H9 (cell line): ENCODE data around the gene C6orf52. TPM values are rescaled to one million over a fixed set of nuclear protein-coding genes. Genes with fewer than 3 reads are reported as not detected.

ENCODE experiments used
- DNase-seq: peaks from one replicate; pipeline ENCODE4 v3.0.0-alpha.2; 2017
- H2AFZ ChIP-seq: one replicate; pipeline ENCODE4 v1.6.1; 2013; ENCODE audit warnings: mild to moderate bottlenecking, low read length, control low read depth, moderate library complexity
- H2AK5ac ChIP-seq: 2 replicates; pipeline ENCODE4 v1.6.1; 2013; ENCODE audit warnings: low read length, control low read depth, mixed read lengths; ENCODE audit not compliant: insufficient read length
- H2BK120ac ChIP-seq: one replicate; pipeline ENCODE4 v1.6.1; 2013; ENCODE audit warnings: low read depth, mild to moderate bottlenecking, low read length, control low read depth, inconsistent platforms; ENCODE audit not compliant: poor library complexity, severe bottlenecking
- H2BK12ac ChIP-seq: 2 replicates; pipeline ENCODE4 v1.6.1; 2013; ENCODE audit warnings: low read length, control low read depth, mixed read lengths, low read depth; ENCODE audit not compliant: insufficient read length
- H2BK15ac ChIP-seq: 2 replicates; pipeline ENCODE4 v1.6.1; 2013; ENCODE audit warnings: low read depth, low read length, control low read depth
- H2BK20ac ChIP-seq: one replicate; pipeline ENCODE4 v1.6.1; 2013; ENCODE audit warnings: low read depth, mild to moderate bottlenecking, low read length, control low read depth, inconsistent platforms; ENCODE audit not compliant: poor library complexity, severe bottlenecking
- H2BK5ac ChIP-seq: 2 replicates; pipeline ENCODE4 v1.6.1; 2013; ENCODE audit warnings: low read length, control low read depth, mixed read lengths; ENCODE audit not compliant: insufficient read length
- H3K14ac ChIP-seq: 2 replicates; pipeline ENCODE4 v1.6.1; 2013; ENCODE audit warnings: low read length, control low read depth; ENCODE audit not compliant: insufficient read depth
- H3K18ac ChIP-seq: 2 replicates; pipeline ENCODE4 v1.6.1; 2013; ENCODE audit warnings: low read depth, mild to moderate bottlenecking, mixed read lengths, low read length, control low read depth; ENCODE audit not compliant: insufficient read length
- H3K23ac ChIP-seq: 2 replicates; pipeline ENCODE4 v1.6.1; 2013; ENCODE audit warnings: low read length, control low read depth, mixed read lengths, low read depth; ENCODE audit not compliant: insufficient read length
- H3K23me2 ChIP-seq: 2 replicates; pipeline ENCODE4 v1.6.1; 2013; ENCODE audit warnings: low read depth, mild to moderate bottlenecking, mixed read lengths, low read length, control low read depth; ENCODE audit not compliant: insufficient read length, poor library complexity, severe bottlenecking
- H3K27ac ChIP-seq: 2 replicates; pipeline ENCODE4 v1.5.1; 2013; ENCODE audit warnings: low read length, control low read depth, mixed read lengths, low read depth; ENCODE audit not compliant: insufficient read length
- H3K27me3 ChIP-seq: 2 replicates; pipeline ENCODE4 v1.6.1; 2013; ENCODE audit warnings: low read length, control low read depth, inconsistent platforms; ENCODE audit not compliant: insufficient read depth
- H3K4ac ChIP-seq: 2 replicates; pipeline ENCODE4 v1.6.1; 2013; ENCODE audit warnings: low read depth, mild to moderate bottlenecking, control low read depth, inconsistent platforms, low read length, moderate library complexity
- H3K4me1 ChIP-seq: 2 replicates; pipeline ENCODE4 v1.6.1; 2013; ENCODE audit warnings: low read length, control low read depth, inconsistent platforms; ENCODE audit not compliant: insufficient read depth
- H3K4me2 ChIP-seq: 2 replicates; pipeline ENCODE4 v1.6.1; 2013; ENCODE audit warnings: low read length, control low read depth, mixed read lengths; ENCODE audit not compliant: insufficient read length, insufficient read depth
- H3K56ac ChIP-seq: 2 replicates; pipeline ENCODE4 v1.6.1; 2013; ENCODE audit warnings: low read depth, mild to moderate bottlenecking, mixed read lengths, low read length, control low read depth; ENCODE audit not compliant: insufficient read length
- H3K79me1 ChIP-seq: 2 replicates; pipeline ENCODE4 v1.6.1; 2013; ENCODE audit warnings: low read depth, mild to moderate bottlenecking, moderate library complexity, low read length, control low read depth, inconsistent platforms; ENCODE audit not compliant: insufficient read depth, poor library complexity, severe bottlenecking
- H3K79me2 ChIP-seq: 2 replicates; pipeline ENCODE4 v1.6.1; 2013; ENCODE audit warnings: low read length, control low read depth, inconsistent platforms; ENCODE audit not compliant: insufficient read depth
- H3K9ac ChIP-seq: 2 replicates; pipeline ENCODE4 v1.6.1; 2013; ENCODE audit warnings: low read length, control low read depth, mixed read lengths; ENCODE audit not compliant: insufficient read length; ENCODE audit errors: extremely low read depth
- H3K9me3 ChIP-seq: one replicate; pipeline ENCODE4 v1.6.1; 2013; ENCODE audit warnings: low read depth, low read length, inconsistent platforms; ENCODE audit not compliant: control insufficient read depth
- H3T11ph ChIP-seq: one replicate; pipeline ENCODE4 v1.6.1; 2013; ENCODE audit warnings: mild to moderate bottlenecking, low read length, control low read depth, inconsistent platforms
- H4K20me1 ChIP-seq: one replicate; pipeline ENCODE4 v1.6.1; 2013; ENCODE audit not compliant: control insufficient read depth, insufficient read length, insufficient read depth
- H4K5ac ChIP-seq: 2 replicates; pipeline ENCODE4 v1.6.1; 2013; ENCODE audit warnings: low read depth, mild to moderate bottlenecking, mixed read lengths, low read length, control low read depth; ENCODE audit not compliant: insufficient read length
- H4K8ac ChIP-seq: replicated peaks from 2 replicates; pipeline ENCODE4 v1.6.1; 2013; ENCODE audit warnings: low read length, control low read depth, mixed read lengths, low read depth; ENCODE audit not compliant: insufficient read length
- H4K91ac ChIP-seq: 2 replicates; pipeline ENCODE4 v1.6.1; 2013; ENCODE audit warnings: low read depth, mild to moderate bottlenecking, moderate library complexity, mixed read lengths, low read length, control low read depth; ENCODE audit not compliant: insufficient read length
- H3K27ac Mint-ChIP-seq, 3 experiments: 2 replicates in 2 of 3; 3 replicates in 1 of 3; pipeline ENCODE4 v1.8.0; 2020 to 2021; ENCODE audit warnings: mixed read lengths in 3 of 3, mild to moderate bottlenecking in 1 of 3, moderate library complexity in 1 of 3
- H3K27me3 Mint-ChIP-seq: 2 replicates; pipeline ENCODE4 v1.8.0; 2021; ENCODE audit warnings: low read depth, mild to moderate bottlenecking, moderate library complexity, mixed read lengths
- H3K36me3 Mint-ChIP-seq, 3 experiments: 2 replicates in 2 of 3; 3 replicates in 1 of 3; pipeline ENCODE4 v1.8.0; 2020 to 2021; ENCODE audit warnings: low read depth in 3 of 3, mixed read lengths in 3 of 3; ENCODE audit not compliant: insufficient read depth in 1 of 3
- H3K4me1 Mint-ChIP-seq, 2 experiments: 2 replicates each; pipeline ENCODE4 v1.8.0; 2020; ENCODE audit warnings: mixed read lengths in 2 of 2
- H3K4me3 Mint-ChIP-seq, 2 experiments: 2 replicates in 1 of 2; 3 replicates in 1 of 2; pipeline ENCODE4 v1.8.0; 2020 to 2021; ENCODE audit warnings: mild to moderate bottlenecking in 2 of 2, mixed read lengths in 2 of 2, moderate library complexity in 1 of 2
- H3K9me3 Mint-ChIP-seq, 2 experiments: 2 replicates in 1 of 2; 3 replicates in 1 of 2; pipeline ENCODE4 v1.8.0; 2020; ENCODE audit warnings: mild to moderate bottlenecking in 2 of 2, mixed read lengths in 2 of 2, moderate library complexity in 1 of 2
- WGBS: extraction: QIAGEN DNeasy Blood & Tissue Kit; methylation state at CpG from one replicate; pipeline ENCODE4 v1.1.7; 2013; ENCODE audit warnings: missing lambda C conversion rate, low lambda C conversion rate, mixed read lengths; ENCODE audit not compliant: insufficient read length; ENCODE audit errors: extremely low coverage; 5-methylcytosine and 5-hydroxymethylcytosine counted together
- total RNA-seq: library from RNA; stranded (reverse); gene quantifications from 2 replicates; pipeline ENCODE4 v1.2.1, GENCODE V29; 2021
- TF ChIP-seq, protein P1 (sequence below): fragments of 200-600 bp; sonication (generic); conservative IDR thresholded peaks from 3 replicates; pipeline ENCODE4 v1.8.0; 2021; ENCODE audit warnings: antibody characterized with exemption, mild to moderate bottlenecking

C6orf52 gene
- total RNA-seq, 1 experiment from 2014 or later = 1.8 TPM

DNA sequence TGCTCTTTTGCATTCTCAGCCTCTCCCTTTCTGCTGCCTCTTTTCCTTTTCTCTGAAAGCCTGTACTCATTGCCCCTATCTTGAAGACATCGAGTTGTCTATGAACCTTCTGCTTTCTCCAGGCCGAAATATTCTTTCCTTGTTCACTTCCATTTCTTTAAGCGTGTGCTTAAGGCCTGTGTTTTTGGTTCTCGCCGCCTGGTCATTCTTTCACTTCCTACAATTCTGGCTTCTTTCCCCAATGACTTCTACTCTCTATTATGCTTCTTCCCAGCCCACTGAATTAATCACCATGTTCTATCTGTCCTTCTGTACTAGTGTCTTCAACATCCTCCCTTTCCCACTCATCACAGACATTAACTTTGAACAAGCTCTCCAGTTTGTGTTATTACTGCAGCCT lies 69.6 kb downstream of the C6orf52 start:
- Mint-ChIP-seq H3K4me1 (peaks cover under 1% of the 10 kb centered on the region in 2 experiments), H3K9me3 (no peaks in the 10 kb centered on the region; a peak in 1 of 5 replicates), H3K4me3 (no peak overlapping the region), H3K27me3 (no peaks in the 10 kb centered on the region), H3K27ac (peak overlapping the region in 1 of 3 experiments; percentile 13; a peak in 3 of 7 replicates), H3K36me3 (peaks cover 38 to 80% (median 69%) of the 10 kb centered on the region in 3 experiments)
- H3K79me1 ChIP-seq = peaks cover 7% of the 10 kb centered on the region
- H3K4me2 ChIP-seq = no peak overlapping the region
- no peak overlapping the region for H2BK5ac ChIP-seq
- H3K9ac ChIP-seq = no peak overlapping the region
- no peak overlapping the region for H2AFZ ChIP-seq
- H3K56ac ChIP-seq = no peak overlapping the region
- H3K18ac ChIP-seq = no peak overlapping the region
- no peaks in the 10 kb centered on the region for H3K23me2 ChIP-seq
- no peak overlapping the region for H2BK12ac ChIP-seq
- no peaks in the 10 kb centered on the region for H3K4me1 ChIP-seq
- no peak overlapping the region for H3K27ac ChIP-seq
- no peak overlapping the region for H2BK15ac ChIP-seq
- no peaks in the 10 kb centered on the region for H4K20me1 ChIP-seq
- H2BK20ac ChIP-seq = no peak overlapping the region
- H2AK5ac ChIP-seq = no peak overlapping the region
- no peak overlapping the region for H4K91ac ChIP-seq
- H4K8ac ChIP-seq = no peak overlapping the region
- H3K14ac ChIP-seq = no peak overlapping the region
- H3K79me2 ChIP-seq = no peaks in the 10 kb centered on the region
- DNase-seq = no peak
- H4K5ac ChIP-seq = no peak overlapping the region
- H3T11ph ChIP-seq = no peak overlapping the region
- no peak overlapping the region for H3K4ac ChIP-seq
- no peaks in the 10 kb centered on the region for H3K9me3 ChIP-seq
- no peak overlapping the region for H3K23ac ChIP-seq
- no CpG with 5 or more reads among the region's 5 CpGs for WGBS
- no peak overlapping the region for H2BK120ac ChIP-seq
- TF ChIP-seq, protein P1, sequence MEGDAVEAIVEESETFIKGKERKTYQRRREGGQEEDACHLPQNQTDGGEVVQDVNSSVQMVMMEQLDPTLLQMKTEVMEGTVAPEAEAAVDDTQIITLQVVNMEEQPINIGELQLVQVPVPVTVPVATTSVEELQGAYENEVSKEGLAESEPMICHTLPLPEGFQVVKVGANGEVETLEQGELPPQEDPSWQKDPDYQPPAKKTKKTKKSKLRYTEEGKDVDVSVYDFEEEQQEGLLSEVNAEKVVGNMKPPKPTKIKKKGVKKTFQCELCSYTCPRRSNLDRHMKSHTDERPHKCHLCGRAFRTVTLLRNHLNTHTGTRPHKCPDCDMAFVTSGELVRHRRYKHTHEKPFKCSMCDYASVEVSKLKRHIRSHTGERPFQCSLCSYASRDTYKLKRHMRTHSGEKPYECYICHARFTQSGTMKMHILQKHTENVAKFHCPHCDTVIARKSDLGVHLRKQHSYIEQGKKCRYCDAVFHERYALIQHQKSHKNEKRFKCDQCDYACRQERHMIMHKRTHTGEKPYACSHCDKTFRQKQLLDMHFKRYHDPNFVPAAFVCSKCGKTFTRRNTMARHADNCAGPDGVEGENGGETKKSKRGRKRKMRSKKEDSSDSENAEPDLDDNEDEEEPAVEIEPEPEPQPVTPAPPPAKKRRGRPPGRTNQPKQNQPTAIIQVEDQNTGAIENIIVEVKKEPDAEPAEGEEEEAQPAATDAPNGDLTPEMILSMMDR = no peak
- H3K27me3 ChIP-seq = no peaks in the 10 kb centered on the region
